Fibroblast of skin of right quadriceps (primary cell): ENCODE results near the gene HLA-E.
A peak's percentile ranks its signal among the peaks of the same experiment; 100 is the strongest.
"Not testable (repeated sequence)": the region's sequence is repeated elsewhere in the genome, so short reads cannot be mapped to it uniquely, and the experiment has no call there.

Source experiments
- DNase-seq: peaks from one replicate; pipeline ENCODE4 v3.0.0-alpha.2; 2013

The HLA-E gene

GRCh38 chr6:30508890-30509736 lies 19.8 kb downstream of the HLA-E start:
- DNase-seq = peak; percentile 52

GRCh38 chr6:30510419-30511168 lies 21.3 kb downstream of the HLA-E start:
- no peak for DNase-seq

DNA sequence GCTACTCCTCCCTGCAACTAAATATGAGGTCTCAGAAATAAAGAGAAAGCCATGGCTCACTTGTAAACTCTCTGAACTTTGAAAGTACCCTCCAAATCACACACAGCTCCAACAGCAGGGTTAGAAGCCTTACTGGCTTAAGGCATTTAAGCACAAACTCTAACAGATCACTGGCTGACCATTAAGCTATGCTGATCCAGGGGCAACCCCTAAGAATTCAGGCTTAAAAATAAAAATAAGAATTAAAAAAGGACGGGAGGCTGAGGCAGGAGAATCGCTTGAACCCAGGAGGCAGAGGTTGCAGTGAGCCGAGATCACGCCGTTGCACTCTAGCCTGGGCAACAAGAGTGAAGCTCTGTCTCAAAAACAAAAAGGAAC lies 21.8 kb downstream of the HLA-E start:
- DNase-seq = no peak

DNA sequence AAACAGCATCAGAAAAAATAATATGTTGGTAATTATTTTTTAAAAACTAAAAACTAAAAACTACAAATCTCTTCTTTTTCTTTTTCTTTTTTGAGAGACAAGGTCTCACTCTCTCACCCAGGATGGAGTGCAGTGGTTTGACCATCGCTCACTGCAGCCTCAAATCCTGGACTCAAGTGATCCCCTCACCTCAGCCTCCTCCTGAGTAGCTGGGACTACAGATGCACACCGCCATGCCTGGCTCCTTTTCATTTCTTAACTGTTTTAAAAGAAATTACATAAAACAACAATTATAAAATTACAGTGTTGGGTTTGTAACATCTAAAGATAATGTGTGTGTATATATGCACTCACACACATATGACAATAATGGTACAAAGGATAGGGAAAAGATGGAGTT lies 24.1 kb downstream of the HLA-E start:
- no peak for DNase-seq

- no peak for DNase-seq
Observed at GRCh38 chr6:30515106-30515505, 25.8 kb downstream of the HLA-E start.

- DNase-seq = peak; percentile 90
Observed at GRCh38 chr6:30515944-30516753, 26.8 kb downstream of the HLA-E start.

DNA sequence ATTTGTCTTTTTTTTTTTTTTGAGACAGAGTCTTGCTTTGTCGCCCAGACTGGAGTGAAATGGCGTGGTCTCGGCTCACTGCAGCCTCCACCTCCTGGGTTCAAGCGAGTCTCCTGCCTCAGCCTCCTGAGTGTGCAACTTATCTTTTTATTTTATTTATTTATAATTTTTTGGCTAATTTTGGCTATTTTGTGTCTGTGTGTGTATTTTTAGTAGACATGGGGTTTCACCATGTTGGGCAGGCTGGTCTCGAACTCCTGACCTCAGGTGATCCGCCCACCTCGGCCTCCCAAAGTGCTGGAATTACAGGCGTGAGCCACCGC lies 27.4 kb downstream of the HLA-E start:
- not testable (repeated sequence) for DNase-seq

DNA sequence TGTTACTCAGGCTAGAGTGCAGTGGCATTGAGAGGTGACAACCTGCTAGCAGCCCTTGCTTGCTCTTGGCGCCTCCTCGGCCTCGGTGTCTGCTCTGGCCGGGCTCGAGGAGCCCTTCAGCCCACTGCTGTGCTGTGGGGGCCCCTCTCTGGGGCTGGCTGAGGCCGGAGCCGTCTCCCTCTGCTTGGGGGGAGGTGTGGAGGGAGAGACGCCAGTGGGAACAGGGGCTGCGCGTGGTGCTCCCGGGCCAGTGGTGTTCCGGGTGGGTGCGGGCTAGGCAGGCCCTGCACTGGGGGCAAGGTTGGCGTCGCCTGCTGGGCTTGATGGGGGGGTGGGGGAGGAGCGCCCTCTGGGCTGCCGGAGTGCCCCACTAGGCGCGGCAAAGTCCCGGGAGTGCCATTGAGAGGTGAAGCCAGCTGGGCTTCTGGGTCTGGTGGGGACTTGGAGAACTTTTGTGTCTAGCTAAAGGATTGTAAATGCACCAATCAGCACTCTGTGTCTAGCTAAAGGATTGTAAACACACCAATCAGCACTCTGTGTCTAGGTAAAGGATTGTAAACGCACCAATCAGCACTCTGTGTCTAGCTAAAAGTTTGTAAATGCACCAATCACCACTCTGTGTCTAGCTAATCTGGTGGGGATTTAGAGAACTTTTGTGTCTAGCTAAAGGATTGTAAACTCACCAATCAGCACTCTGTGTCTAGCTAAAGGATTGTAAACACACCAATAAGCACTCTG lies 28.6 kb downstream of the HLA-E start:
- not testable (repeated sequence) for DNase-seq

GRCh38 chr6:30518505-30519145 lies 29.3 kb downstream of the HLA-E start:
- not testable (repeated sequence) for DNase-seq

GRCh38 chr6:30520522-30520921 lies 31.2 kb downstream of the HLA-E start:
- DNase-seq = no peak

DNA sequence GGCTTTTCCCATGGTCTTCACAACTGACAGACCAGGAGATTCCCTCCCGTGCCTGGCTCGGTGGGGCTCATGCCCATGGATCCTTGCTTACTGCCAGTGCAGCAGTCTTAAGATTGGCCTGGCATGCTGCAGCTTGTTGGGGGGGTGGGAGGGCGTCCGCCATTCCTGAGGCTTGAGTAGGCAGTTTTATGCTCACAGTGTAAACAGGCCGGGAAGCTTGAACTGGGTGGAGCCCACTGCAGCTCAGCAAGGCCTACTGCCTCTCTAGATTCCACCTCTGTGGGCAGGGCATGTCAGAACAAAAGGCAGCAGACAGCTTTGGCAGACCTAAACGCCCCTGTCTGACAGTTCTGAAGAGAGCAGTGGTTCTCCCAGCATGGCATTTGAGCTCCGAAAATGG lies 31.8 kb downstream of the HLA-E start:
- DNase-seq = peak; percentile 34

GRCh38 chr6:30521952-30522351 lies 32.6 kb downstream of the HLA-E start:
- DNase-seq = not testable (repeated sequence)

- DNase-seq = not testable (repeated sequence)
Observed at GRCh38 chr6:30526444-30526843, 37.1 kb downstream of the HLA-E start.

GRCh38 chr6:30529349-30529875 lies 40.1 kb downstream of the HLA-E start:
- DNase-seq = not testable (repeated sequence)

GRCh38 chr6:30530014-30530413 lies 40.7 kb downstream of the HLA-E start:
- no peak for DNase-seq

DNA sequence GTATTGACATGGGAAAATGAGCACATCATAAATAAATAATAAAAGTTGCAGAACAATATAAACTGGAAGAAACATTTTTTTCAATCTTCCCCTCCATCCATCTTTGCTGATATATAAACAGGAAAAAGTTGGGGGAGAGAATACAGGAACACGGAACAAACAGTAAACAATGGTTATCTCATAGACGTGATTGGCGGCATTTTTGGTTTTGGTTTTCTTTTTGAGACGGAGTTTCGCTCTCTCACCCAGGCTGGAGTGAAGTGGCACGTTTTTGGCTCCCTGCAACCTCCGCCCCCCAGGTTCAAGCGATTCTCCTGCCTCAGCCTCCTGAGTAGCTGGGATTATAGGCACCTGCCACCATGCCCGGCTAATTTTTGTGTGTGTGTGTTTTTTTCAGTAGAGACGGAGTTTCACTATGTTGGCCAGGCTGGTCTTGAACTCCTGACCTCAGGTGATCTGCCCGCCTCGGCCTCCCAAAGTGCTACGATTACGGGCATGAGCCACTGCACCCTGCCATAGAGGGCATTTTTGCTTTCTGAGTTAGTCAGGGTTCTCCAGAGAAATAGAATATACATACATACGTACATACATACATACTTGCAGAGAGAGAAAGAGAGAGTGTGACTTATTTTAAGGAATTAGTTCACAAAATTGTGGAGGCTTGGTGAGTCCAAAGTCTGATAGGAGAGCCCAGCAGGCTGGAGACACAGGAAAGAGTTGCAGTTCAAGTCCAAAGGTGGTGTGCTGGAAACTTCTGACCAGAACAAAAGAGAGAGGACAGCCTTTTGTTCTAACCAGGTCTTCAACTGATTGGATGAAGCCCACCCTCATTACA lies 44.4 kb downstream of the HLA-E start:
- DNase-seq = no peak

DNA sequence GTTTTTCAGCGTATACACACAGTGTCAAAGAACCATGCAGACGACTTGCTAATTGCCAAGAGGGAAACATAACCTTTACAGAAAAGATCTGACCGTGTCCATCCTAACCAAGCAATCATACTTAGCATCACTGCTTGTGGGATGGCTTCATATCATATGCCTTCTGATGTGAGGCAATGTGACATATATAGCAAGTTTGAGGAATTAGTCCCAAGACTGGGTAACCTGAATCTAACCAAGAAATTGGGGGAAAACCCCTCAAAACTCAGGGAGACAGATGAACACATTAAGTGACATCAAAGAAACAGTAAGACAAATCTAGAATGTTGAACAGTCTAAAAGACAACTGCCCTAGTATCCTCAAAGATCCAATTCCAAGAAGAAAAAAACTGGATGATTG lies 48.6 kb downstream of the HLA-E start:
- DNase-seq = no peak

GRCh38 chr6:30541515-30542403 lies 52.5 kb downstream of the HLA-E start:
- peak; percentile 74 for DNase-seq

GRCh38 chr6:30542404-30542725 lies 53.1 kb downstream of the HLA-E start:
- no peak for DNase-seq

- DNase-seq = no peak
Observed at GRCh38 chr6:30542915-30543314, 53.6 kb downstream of the HLA-E start.
